HG03558 (cell line): ENCODE measurements around the gene GSS.
"Not testable (repeated sequence)": the region's sequence is repeated elsewhere in the genome, so short reads cannot be mapped to it uniquely, and the experiment has no call there.

ENCODE experiments used
- ATAC-seq: cut with Tn5 transposase; IDR thresholded peaks from one replicate; pipeline ENCODE4 v1.9.1; 2021; ENCODE audit warnings: moderate number of reproducible peaks; ENCODE audit not compliant: unreplicated experiment; ENCODE audit errors: extremely low read depth

Gene GSS

DNA sequence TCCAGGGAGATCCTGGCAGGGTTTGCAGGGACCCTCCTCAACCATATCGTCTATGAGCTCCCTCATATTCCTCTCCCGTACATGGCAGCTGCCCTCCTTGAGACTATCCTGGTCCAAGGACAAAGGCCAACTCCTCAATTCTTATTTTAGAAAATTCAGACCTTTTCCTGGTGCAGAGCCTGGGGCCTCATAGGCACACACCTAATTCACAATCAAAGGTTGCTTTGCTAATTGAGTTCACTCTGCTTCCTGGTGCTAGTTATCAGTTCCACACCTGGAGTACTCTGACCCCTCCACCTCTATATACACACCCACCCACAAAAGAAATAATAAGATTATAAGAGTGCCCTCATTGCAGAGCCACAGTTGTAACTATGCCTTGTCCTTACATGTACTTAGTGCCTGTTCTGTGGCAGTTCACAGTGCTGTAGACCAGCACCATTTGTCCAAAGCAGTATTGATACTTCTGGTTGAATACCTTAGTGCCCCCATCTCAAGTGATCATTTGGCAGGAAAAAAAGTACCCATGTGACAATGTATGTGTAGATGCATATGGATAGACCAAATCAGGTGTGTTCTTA is 38.7 kb downstream of the GSS start:
- no peak for ATAC-seq

DNA sequence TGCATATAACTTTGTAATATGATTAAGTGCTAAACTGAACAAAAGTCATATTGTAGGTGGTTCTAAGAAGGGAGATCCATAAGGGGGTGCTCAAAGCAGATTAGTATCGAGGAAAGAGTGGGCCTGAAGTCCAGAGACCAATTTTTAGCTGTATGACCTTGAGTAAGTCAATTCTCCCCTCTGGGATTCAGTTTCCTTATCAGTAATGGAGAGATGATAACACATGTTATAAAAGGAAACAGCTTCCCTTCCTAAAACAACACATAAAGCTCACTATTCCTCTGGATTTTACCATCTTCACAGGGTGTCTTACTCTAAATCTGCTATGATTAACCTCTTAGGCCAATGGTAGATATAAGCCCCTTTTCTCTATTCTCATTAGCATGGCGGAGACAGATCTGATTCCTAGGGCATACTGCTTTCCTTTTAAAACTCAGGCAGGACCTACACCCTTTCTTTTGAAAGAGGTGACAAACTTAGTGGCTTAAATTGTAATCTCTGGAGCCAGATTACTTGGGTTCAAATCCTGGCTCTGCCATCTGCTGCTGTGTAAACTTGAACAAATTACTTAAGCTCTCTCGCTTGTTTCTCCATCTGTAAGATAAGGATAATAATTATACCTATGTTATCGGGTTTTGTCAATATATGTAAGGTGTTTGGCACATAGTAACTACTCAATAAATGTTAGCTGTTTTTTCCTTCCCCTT is 39.7 kb downstream of the GSS start:
- no peak for ATAC-seq

DNA sequence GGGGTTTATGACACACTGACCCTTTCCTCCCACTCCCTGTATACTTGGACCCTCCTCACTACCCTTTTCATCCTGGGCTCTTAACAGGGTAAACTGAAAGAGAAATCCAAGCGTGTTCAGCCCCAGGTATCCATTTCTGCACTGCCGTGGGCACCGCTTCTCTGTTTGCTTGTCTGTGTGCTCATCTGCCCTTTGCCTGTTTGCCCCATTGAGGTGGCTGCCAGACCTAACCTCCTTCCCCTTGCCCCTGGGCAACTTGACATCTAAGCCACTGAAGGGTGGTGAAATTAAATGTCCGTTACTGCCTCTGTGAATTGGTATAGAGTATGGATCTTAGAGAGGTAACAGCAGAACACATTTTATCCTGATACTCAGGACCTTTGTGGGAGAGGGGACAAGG is 40.5 kb downstream of the GSS start:
- no peak for ATAC-seq

DNA sequence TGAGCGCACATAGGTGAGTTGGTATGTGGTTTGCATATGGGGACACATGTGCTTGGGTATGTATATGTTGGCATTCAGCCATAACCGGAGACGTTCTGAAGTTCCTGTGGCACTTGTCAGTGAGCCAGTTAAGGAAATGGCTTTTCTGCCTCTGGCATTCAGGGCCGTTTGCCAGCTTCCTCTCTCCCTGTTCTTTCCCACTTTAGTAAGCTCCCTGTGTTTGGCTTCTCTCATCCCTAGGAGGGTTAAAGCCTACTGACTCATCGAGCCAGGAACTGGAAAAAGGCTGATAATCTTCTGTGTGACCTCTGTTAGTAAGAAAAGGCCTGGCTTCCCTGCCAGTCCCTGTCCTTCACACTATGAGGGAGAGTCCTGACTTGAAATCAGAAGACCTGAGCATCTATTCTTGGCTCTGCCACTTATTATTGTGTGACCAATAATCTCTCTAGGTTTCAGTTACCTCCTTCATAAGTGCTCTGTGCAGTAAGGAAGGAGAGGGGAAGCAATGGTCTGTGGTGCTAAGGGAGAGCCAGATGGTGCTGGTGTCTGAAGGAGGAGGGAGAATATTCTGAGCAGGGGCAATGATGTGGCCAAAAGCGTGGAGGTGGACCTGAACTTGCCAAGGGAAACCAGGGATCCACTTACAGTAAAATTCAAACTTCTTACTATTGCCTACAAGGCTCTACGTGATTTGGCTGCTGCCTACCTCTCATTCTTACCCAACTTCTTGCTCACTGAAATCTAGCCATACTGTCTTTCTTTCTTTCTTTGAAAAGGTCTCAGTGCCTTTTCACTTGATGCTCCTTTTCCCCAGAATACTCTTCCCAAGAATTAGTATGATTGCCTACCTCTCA is 47.8 kb downstream of the GSS start:
- no peak for ATAC-seq

DNA sequence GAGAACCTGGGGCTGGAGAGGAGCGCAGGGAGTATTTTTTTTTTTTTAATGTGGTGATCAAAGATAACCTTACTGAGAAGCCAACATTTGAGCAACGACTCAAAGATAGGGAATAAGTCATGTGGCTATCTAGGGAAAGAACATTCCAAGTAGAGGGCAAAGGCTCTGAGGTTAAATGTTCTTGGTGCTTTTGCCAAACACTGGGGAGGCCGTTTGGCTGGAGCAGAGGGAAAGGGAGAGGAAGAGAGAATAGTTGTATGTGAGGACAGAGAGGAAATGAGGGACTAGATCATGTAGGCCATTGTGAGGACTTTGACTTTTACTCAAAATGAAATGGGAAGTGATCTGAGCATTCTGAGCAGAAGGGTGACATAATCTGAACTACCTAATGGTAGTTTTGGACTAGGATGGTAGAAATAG is 51.4 kb downstream of the GSS start:
- no peak for ATAC-seq

DNA sequence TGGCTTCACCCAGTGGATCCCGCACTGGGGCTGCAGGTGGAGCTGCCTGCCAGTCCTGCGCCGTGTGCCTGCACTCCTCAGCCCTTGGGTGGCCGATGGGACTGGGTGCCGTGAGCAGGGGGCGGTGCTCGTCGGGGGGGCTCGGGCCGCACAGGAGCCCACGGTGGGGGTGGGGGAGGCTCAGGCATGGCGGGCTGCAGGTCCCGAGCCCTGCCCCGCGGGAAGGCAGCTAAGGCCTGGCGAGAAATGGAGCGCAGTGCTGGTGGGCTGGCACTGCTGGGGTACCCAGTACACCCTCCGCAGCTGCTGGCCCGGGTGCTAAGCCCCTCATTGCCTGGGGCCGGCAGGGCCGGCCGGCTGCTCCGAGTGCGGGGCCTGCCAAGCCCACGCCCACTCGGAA is 56.9 kb downstream of the GSS start:
- not testable (repeated sequence) for ATAC-seq

DNA sequence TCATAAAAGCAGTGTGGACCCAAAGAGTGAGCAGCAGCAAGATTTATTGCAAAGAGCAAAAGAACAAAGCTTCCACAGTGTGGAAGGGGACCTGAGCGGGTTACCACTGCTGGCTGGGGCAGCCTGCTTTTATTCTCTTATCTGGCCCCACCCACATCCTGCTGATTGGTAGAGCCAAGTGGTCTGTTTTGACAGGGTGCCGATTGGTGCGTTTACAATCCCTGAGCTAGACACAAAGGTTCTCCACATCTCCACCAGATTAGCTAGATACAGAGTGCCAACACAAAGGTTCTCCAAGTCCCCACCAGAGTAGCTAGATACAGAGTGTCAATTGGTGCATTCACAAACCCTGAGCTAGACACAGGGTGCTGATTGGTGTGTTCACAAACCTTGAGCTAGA is 57.5 kb downstream of the GSS start:
- ATAC-seq = not testable (repeated sequence)

DNA sequence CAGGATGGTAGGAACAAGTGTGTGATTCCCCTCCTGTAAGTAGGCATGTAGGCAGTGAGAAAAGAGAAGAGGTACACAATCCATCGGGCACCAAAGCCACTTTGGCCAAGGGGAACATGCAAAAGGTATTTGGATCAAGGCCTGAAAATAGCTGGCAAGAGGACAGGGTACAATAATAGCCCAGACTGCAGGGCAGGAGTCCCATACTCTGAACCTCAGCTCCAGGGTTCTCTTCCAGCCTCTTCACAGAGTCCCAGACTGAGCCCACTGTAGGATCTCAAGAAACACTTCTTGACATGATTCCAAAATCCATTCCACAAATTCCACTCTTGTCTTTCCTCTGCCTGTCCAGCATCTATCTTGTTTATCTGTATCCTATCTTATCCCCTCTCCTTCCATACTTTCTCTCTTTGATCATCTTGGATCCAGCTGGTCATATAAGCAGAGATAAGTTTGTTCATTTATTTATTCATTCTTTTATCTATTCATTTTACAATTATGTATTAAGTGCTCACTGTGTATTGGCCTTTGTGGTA is 59.5 kb downstream of the GSS start:
- ATAC-seq = no peak

DNA sequence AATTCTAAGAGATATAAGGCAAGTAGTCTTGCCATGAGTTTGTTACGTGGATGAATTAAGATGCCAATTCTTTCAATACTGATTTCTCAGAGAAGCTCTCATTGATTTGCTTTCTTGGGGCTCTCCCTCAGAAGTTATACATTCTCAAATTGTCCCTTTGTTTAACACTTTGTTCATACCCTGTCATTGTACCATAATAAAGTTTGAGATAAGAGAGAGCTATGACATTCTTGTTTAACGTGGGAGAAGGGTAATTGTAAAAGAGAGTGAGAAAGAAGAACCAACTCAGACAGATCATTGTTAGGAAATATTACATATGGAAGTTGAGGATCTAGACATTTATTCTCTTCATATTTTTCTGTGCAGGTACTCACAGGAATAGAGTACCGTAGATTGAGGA is 60.1 kb downstream of the GSS start:
- ATAC-seq = no peak

DNA sequence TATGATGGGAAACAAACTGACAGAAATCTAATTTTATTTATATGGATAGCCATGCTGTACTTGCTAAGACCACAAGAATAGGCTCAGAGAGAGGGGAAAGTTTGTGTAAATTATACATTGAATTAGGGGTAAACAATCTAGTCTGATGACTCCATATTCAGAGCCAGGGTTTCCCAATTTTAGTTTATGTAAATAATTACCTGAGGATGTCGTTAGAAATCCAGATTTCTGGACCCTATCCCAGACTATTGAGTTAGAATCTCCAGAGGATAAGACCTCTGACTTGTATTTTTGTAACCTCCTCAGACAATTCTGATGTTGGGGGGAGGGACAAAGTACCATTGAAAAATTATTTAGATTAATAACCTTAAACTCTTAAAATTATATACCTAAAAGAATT is 60.9 kb downstream of the GSS start:
- no peak for ATAC-seq

DNA sequence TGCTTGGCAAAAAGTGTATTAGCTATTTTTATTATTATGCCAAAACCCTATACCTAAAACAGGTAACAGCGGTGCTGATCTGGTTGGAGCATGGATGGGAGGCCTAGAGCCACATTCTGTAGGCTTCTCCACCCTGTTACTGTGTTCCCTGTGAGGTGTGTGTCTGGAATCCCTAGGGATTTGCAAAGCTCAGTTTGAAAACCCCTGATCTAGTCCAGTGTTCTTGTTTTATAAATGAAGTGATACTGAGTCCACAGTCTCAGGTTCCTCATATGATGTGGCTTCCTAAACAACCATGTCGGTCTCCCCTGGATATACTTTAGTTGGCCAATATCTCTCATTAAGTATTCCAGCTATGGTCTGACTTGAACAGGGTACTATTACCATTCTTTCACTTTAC is 62.9 kb downstream of the GSS start:
- no peak for ATAC-seq

DNA sequence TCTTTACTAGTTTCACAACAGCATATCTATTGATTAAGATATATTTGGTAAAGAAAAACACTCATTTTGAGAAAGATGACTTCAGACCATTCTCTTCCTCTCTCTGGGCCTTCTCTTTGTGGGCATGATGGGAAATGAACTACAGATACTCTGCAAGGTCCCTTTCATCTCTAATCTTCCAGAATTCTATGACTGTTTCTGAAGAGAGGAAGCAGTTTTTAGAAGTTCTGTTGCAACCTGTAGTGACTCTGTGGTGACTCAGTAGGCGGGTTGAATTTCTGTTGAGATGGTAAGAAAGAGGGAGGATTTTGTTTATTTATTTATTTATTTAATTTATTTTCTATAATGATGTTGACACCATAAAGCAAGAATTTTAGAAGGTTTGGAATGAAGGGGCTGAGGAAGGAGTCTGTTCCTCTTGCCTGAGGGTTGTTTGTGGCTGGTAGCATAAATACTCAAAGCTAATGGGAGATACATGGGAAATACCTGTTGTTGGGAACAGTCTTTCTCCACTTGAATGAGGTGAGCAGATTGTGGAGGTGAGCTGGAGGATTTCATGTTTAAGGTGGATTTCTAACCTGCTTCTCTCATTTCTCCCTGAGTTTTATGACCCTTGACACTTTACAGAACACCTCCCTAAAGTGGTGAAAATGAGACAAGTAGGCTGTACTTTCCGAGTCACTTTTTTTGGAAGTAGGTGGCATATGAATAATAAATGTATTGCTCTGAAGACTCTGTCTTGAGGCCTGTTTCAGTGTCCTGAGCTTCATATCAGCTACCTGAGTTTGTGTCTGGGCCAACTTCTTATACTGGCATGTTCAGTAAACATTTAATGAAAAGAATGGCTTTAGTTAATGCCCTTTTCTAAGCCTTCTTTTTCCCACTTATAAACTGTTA is 64.2 kb downstream of the GSS start:
- ATAC-seq = no peak

DNA sequence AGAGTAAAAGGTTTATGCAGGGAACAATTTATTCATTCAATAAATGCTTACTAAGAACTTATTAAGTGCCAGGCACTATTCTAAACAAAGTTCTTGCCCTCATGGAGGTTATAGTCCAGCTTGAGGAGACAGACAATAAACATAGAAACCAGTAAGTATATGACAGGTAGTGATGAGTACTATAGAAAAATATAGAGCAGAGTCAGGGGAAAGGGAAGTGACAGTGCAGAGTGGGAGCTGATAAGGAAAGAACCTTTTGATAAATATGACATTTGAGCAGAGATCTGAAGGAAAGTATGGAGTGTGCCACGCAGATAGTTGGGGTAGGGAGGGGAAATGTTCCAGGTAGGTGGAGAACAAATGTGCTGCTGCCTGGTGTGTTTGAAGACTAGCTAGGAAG is 67.1 kb downstream of the GSS start:
- no peak for ATAC-seq

DNA sequence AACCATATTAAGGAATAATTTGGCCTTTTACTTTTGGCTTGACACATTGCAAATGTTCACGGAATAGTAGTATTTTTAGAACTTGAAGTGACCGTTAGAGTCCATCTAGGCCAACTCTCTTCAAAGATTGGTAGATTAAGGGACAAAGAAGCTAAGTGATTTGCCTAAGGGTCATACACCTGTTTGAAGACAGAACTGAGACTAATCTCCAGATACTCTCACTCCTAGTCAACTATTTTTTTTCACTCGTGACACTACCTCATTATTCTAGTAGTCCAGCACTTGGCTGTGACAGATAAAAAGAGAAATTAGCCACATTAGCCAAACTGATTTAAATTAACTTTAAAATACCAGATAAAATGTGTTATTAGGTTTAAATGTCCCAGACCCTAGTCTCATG is 68.6 kb downstream of the GSS start:
- no peak for ATAC-seq

DNA sequence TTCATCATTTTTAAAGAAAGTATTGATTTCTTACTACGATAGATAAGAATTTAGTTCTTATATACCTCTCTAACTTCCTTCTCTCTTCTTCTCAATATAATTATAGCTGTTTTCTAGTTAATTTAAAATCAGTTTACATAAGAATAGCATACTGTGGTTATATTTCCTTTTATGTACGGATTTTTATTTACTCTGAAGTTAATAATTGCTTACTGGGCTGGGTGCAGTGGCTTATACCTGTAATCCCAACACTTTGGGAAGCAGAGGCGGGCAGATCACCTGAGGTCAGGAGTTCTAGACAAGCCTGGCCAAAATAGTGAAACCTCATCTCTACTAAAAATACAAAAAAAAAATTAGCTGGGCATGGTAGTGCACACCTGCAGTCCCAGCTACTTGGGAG is 69.5 kb downstream of the GSS start:
- ATAC-seq = no peak

DNA sequence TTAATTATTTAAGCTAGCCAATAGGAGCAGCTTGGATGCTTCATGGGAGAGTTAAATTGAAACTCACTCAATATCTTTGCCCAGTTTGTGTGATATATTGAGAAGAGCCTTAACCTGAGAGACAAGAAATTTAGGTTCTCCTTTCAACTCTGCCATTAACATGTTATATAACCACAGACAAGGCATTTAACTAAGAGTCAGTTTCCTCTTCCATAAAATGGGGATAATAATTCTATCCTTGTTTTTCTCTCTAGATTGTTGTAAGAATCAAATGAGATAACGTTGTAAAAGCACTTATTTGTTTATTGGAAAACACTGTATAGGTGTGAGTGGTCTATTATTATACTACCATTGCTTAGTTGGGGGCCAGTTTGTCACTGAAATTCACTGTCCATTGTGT is 71.3 kb downstream of the GSS start:
- no peak for ATAC-seq

DNA sequence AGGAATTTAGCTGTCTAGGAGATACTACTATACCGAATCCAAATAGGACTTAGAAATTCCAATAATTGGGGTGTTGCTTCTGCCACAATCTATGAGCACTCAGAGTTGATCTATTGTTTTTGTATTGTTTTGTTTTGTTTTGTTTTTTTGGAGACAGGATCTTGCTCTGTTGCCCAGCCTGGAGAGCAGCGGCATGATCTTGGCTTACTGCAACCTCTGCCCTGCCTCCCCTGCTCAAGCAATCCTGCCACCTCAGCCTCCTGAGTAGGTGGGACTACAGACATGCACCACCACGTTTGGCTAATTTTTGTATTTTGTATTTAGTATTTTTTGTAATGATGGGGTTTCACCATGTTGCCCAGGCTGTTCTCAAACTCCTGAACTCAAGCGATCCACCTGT is 71.8 kb downstream of the GSS start:
- no peak for ATAC-seq

DNA sequence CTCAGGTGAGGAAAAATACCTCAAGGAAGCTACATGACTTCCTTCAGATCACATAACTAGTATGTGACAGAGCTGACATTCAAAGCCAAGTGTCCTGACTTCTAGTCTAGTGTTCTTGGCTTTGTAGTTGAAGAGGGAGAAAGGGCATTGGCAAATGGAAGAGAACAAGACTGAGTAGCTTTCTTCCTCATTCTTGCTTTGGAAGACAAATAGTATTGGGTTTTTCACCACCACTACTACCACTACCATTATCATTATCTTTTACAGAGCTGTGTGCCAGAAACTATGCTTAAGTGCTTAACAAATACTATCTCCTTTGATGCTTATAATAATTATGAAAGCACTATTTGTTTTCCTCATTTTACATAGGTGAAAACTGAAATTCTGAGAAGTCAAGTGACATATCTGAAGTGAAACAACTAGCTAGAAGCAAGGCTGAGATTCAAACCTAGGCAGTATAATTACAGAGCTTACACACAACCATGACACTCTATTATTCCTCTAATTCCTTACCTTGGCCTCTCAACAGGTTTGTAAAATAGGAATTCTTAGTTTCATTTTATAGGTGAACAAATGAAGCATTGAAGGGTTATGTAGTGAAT is 72.4 kb downstream of the GSS start:
- no peak for ATAC-seq

DNA sequence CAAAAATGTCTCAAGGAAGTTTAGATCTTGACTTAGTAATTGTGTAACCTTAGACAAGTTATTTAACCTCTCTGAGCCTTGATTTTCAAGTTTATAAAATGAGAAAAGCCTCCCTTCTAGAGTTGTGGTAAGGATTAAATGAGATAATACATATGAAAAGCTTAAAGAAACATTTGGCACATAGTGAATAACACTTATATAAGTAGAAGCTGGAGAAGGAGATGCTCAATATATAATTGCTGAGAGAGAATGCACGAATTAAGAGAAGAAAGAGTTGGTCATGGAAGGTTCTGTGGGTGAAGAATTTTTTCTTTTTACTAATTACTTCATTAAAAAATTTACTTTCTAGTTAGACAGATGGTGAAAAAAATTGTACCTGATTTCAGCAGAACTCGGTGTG is 73.9 kb downstream of the GSS start:
- ATAC-seq = no peak

DNA sequence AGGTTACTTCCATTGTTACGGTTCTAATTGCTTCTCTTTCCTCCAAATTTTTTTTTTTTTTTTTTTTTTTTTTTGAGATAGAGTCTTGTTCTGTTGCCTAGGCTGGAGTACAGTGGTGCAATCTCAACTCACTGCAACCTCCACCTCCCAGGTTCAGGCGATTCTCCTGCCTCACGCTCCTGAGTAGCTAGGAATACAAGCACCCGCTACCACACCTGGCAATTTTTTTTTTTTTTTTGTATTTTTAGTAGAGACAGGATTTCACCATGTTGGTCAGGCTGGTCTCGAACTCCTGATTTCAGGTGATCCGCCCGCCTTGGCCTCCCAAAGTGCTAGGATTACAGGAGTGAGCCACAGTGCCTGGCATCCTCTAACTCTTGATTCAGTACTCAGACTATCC is 74.6 kb downstream of the GSS start:
- not testable (repeated sequence) for ATAC-seq
